ENCODE measurements around the gene RPS6KB2. TPM values are rescaled to one million over a fixed set of nuclear protein-coding genes. Genes with fewer than 3 reads are reported as not detected.

The RPS6KB2 gene
- total and polyA plus RNA-seq, 2 experiments from 2014 or later, result 65.0 to 105 TPM

GRCh38 chr11:67412495-67413179 lies 15.7 kb upstream of the RPS6KB2 start:
- no peak overlapping the region for H2AFZ ChIP-seq
- H3K4me3 ChIP-seq, result no peak overlapping the region
- H3K9me2 ChIP-seq (replicated peaks; ENCODE audit: insufficient read depth), result no peaks in the 10 kb centered on the region
- DNase-seq (ENCODE audit: low spot score), result no peak
- no peak for TF ChIP-seq CTCF (IDR thresholded peaks at IDR 0.05; ENCODE audit: poor library complexity)
- no peak for TF ChIP-seq EZH2phosphoT487 (IDR thresholded peaks at IDR 0.05; ENCODE audit: low read depth, severe bottlenecking, unreplicated experiment)
- no peak for TF ChIP-seq EZH2 (IDR thresholded peaks at IDR 0.05; ENCODE audit: borderline replicate concordance)
- H3K79me2 ChIP-seq, result no peaks in the 10 kb centered on the region
- peaks cover 6% of the 10 kb centered on the region for H3K4me1 ChIP-seq (ENCODE audit: insufficient read depth)
- no peaks in the 10 kb centered on the region for H3K36me3 ChIP-seq (replicated peaks; ENCODE audit: insufficient read depth, low read depth)
- H4K20me1 ChIP-seq (ENCODE audit: insufficient read depth, poor library complexity, severe bottlenecking), result no peaks in the 10 kb centered on the region
- 76% methylated on average over 9 of the region's 9 CpGs for WGBS (ENCODE audit: low lambda C conversion rate, missing lambda C conversion rate)
- H3K9me3 ChIP-seq (ENCODE audit: low read depth), result no peaks in the 10 kb centered on the region
- no peak overlapping the region for H3K27ac ChIP-seq
- no peak overlapping the region for H3K4me2 ChIP-seq
- H3K27me3 ChIP-seq, result no peaks in the 10 kb centered on the region

DNA sequence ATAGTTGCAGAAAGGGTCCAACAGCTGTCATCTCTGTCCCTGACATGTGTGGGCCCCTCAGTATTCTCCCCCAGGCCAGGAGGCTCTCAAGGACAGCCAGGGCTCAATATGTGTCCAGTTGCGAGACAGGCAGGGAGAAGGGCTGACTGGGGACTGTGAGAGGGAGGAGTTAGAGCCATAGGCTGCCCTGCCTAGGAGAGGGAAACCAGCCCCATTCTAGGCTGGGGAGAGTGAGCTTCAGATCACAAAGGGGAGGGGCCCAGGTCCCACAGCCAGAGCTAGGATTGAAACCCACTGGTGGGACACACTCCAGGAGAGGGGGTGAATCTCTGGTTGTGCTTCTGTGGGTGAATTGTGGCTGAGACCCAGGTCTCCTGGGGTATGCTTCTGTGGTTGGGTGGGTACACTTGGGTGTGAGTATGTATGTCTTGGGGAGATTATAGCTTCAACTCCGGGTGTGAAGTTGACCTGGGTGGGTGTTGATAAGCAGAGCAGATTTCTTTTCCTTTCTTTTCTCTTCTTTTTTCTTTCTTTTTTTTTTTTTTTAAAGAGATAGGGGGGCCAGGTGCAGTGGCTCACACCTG lies 14.9 kb upstream of the RPS6KB2 start:
- no peaks in the 10 kb centered on the region for H3K27me3 ChIP-seq
- H3K36me3 ChIP-seq (replicated peaks; ENCODE audit: insufficient read depth, low read depth), result no peaks in the 10 kb centered on the region
- H3K4me3 ChIP-seq, result no peak overlapping the region
- H2AFZ ChIP-seq, result no peak overlapping the region
- H3K27ac ChIP-seq, result no peak overlapping the region
- H3K9me2 ChIP-seq (replicated peaks; ENCODE audit: insufficient read depth), result no peaks in the 10 kb centered on the region
- no peak for DNase-seq (ENCODE audit: low spot score)
- H4K20me1 ChIP-seq (ENCODE audit: insufficient read depth, poor library complexity, severe bottlenecking), result no peaks in the 10 kb centered on the region
- WGBS (ENCODE audit: low lambda C conversion rate, missing lambda C conversion rate), result 78% methylated on average over 2 of the region's 2 CpGs
- H3K79me2 ChIP-seq, result no peaks in the 10 kb centered on the region
- H3K4me1 ChIP-seq (ENCODE audit: insufficient read depth), result peaks cover 6% of the 10 kb centered on the region
- no peak overlapping the region for H3K4me2 ChIP-seq
- H3K9me3 ChIP-seq (ENCODE audit: low read depth), result no peaks in the 10 kb centered on the region
- TF ChIP-seq CTCF (IDR thresholded peaks at IDR 0.05; ENCODE audit: poor library complexity), result no peak
- no peak for TF ChIP-seq EZH2 (IDR thresholded peaks at IDR 0.05; ENCODE audit: borderline replicate concordance)
- no peak for TF ChIP-seq EZH2phosphoT487 (IDR thresholded peaks at IDR 0.05; ENCODE audit: low read depth, severe bottlenecking, unreplicated experiment)

DNA sequence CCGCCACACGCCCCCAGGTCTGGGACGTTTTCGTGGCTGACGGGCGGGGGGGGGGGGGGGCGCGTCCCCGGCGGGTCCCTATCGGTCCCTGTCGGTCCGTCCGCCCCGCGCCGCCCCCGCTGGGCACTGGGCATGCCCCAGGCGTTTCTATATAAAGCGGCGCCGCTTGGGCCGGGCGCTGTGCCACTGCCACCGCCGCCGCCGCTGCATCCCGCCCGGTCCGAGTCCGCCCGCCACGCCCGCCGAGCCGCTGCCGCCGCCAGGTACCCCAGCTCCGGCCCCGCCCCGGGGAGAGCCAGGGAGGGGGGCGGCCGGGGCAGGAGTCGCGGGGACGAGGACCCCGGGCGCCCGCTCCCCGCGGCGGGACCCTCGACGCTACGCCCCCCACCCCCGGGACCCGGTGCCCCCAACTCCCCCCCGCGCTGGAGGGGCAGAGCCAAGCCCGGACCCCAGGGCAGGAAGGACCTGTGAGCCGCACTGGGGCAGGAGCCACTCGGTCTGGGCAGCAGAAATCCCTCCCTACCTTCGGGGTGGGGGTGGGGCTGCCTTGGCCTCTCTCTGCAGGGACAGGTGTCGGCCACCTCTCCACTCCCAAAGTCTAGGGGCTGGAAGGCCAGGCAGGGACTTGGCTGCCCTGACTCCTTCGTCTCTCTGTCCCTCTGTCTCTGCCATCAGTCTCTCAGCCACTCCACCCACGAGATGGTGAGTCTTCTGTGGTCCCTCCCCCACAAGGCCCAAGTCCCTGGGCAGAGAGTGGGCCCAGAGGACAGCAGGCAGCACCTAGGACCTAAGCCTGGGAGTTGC lies 12.6 kb upstream of the RPS6KB2 start, which contains the start of gene CARNS1:
Gene CARNS1, plus strand, starts transcription at position 178 of the 804 bp plus-strand sequence. Its CDS starts 522 bp downstream, at position 700.
- no peak within 1 kb of the TSS for H3K27ac ChIP-seq
- H4K20me1 ChIP-seq (ENCODE audit: insufficient read depth, poor library complexity, severe bottlenecking), result no peaks in the 10 kb centered on the region
- H3K4me1 ChIP-seq (ENCODE audit: insufficient read depth), result peaks cover 14% of the 10 kb centered on the region
- 29% methylated on average over 9 of the region's 67 CpGs for WGBS (ENCODE audit: low lambda C conversion rate, missing lambda C conversion rate)
- TF ChIP-seq EZH2phosphoT487 (IDR thresholded peaks at IDR 0.05; ENCODE audit: low read depth, severe bottlenecking, unreplicated experiment), result no peak
- H3K9me3 ChIP-seq (ENCODE audit: low read depth), result no peaks in the 10 kb centered on the region
- peak; percentile 40 for DNase-seq (ENCODE audit: low spot score)
- H2AFZ ChIP-seq, result no peak within 1 kb of the TSS
- peak within 1 kb of the TSS; percentile 88 for H3K4me2 ChIP-seq
- no peaks in the 10 kb centered on the region for H3K79me2 ChIP-seq
- H3K27me3 ChIP-seq, result no peaks in the 10 kb centered on the region
- H3K4me3 ChIP-seq, result no peak within 1 kb of the TSS
- no peaks in the 10 kb centered on the region for H3K36me3 ChIP-seq (replicated peaks; ENCODE audit: insufficient read depth, low read depth)
- no peaks in the 10 kb centered on the region for H3K9me2 ChIP-seq (replicated peaks; ENCODE audit: insufficient read depth)
